CD4-positive, alpha-beta memory T cell (primary cell): Measurements from ENCODE around the gene FKBP11. TPM values are rescaled to one million over a fixed set of nuclear protein-coding genes. Genes with fewer than 3 reads are reported as not detected.

ENCODE experiments used
- CTCF ChIA-PET: fragments of 350-600 bp; sonication (Branson Sonifier 250); formaldehyde crosslinking; loops from one replicate; lab custom pipeline; 2021; ENCODE audit warnings: inconsistent platforms; ENCODE audit not compliant: partially characterized antibody; lab: Charles Lee
- POLR2A ChIA-PET: fragments of 350-600 bp; sonication (Branson Sonifier 250); formaldehyde crosslinking; loops from one replicate; lab custom pipeline; 2021; ENCODE audit not compliant: partially characterized antibody; lab: Charles Lee
- DNase-seq, 5 donors: peaks; one replicate each; pipeline versions ENCODE4 v3.0.0 to v3.0.0-alpha.2; 2020 to 2022; ENCODE audit warnings: mixed read lengths in 1 of 5
- H3K27ac ChIP-seq: one replicate; pipeline ENCODE4 v1.7.0; 2013; ENCODE audit warnings: low read depth, low read length
- H3K27me3 ChIP-seq: 2 replicates; pipeline ENCODE4 v1.7.0; 2013; ENCODE audit warnings: mild to moderate bottlenecking, low read length, moderate library complexity; ENCODE audit not compliant: insufficient read depth
- H3K36me3 ChIP-seq: 2 replicates; pipeline ENCODE4 v1.7.0; 2013; ENCODE audit warnings: mild to moderate bottlenecking, low read length, moderate library complexity; ENCODE audit not compliant: insufficient read depth
- H3K4me1 ChIP-seq: 2 replicates; pipeline ENCODE4 v1.7.0; 2013; ENCODE audit warnings: mild to moderate bottlenecking, low read length, moderate library complexity; ENCODE audit not compliant: insufficient read depth
- H3K4me3 ChIP-seq, 2 donors: one replicate each; pipeline ENCODE4 v1.7.0; 2013; ENCODE audit warnings: low read length in 2 of 2, mild to moderate bottlenecking in 1 of 2
- H3K9me3 ChIP-seq, 2 donors: one replicate each; pipeline ENCODE4 v1.7.0; 2013; ENCODE audit warnings: low read length in 2 of 2, control low read depth in 1 of 2; ENCODE audit not compliant: control insufficient read depth in 1 of 2
- H3K27ac Mint-ChIP-seq, 7 donors: one replicate each; pipeline ENCODE4 v1.8.0; 2020 to 2021; ENCODE audit warnings: mixed read lengths in 7 of 7, mild to moderate bottlenecking in 6 of 7, inconsistent platforms in 3 of 7, moderate library complexity in 3 of 7
- H3K27me3 Mint-ChIP-seq, 2 donors: one replicate each; pipeline ENCODE4 v1.8.0; 2020 to 2021; ENCODE audit warnings: mixed read lengths in 2 of 2
- H3K36me3 Mint-ChIP-seq, 2 donors: one replicate each; pipeline ENCODE4 v1.8.0; 2020 to 2021; ENCODE audit warnings: mixed read lengths in 2 of 2, inconsistent platforms in 1 of 2, mild to moderate bottlenecking in 1 of 2
- H3K4me1 Mint-ChIP-seq, 4 donors: one replicate each; pipeline ENCODE4 v1.8.0; 2020 to 2021; ENCODE audit warnings: mixed read lengths in 4 of 4, mild to moderate bottlenecking in 1 of 4
- H3K4me3 Mint-ChIP-seq, 8 donors: one replicate each; pipeline ENCODE4 v1.8.0; 2020 to 2021; ENCODE audit warnings: mixed read lengths in 8 of 8, mild to moderate bottlenecking in 7 of 8, moderate library complexity in 6 of 8, inconsistent platforms in 3 of 8
- H3K9me3 Mint-ChIP-seq, 8 donors: one replicate each; pipeline ENCODE4 v1.8.0; 2020 to 2021; ENCODE audit warnings: mixed read lengths in 8 of 8, mild to moderate bottlenecking in 5 of 8, inconsistent platforms in 3 of 8, moderate library complexity in 1 of 8
- intact Hi-C: fragments of 100-400 bp; cut with micrococcal nuclease; formaldehyde crosslinking; loops from one replicate; pipeline ENCODE4 v1.15.1; 2023
- polyA plus RNA-seq, 2 donors: library from polyadenylated mRNA; unstranded; fragments of 300-500 nt; fragmentation: Illumina TruSeq; gene quantifications; one replicate each; pipeline ENCODE4 v1.2.3, GENCODE V29; 2021
- total RNA-seq, 2 experiments: library from RNA; stranded (reverse); gene quantifications; one replicate each; pipeline ENCODE4 v1.2.3, GENCODE V29; 2021

FKBP11 gene
- total and polyA plus RNA-seq, 4 experiments from 2014 or later, result 77.7 to 238 (median 146) TPM

GRCh38 chr12:48890657-48891418 is 34.5 kb downstream of the FKBP11 start:
- H3K36me3 Mint-ChIP-seq, result no peaks in the 10 kb centered on the region
- Histone ChIP-seq H3K27me3 (peaks cover 11% of the 10 kb centered on the region), H3K27ac (no peak overlapping the region), H3K4me1 (peaks cover 9% of the 10 kb centered on the region), H3K9me3 (no peaks in the 10 kb centered on the region), H3K4me3 (no peak overlapping the region), H3K36me3 (no peaks in the 10 kb centered on the region)
- peaks cover 0 to 2% (median 0%) of the 10 kb centered on the region in 4 donors for H3K4me1 Mint-ChIP-seq
- H3K27ac Mint-ChIP-seq, result peak overlapping the region in 1 of 7 donors; percentile 6
- peaks cover 5 to 11% of the 10 kb centered on the region in 2 donors for H3K27me3 Mint-ChIP-seq
- no peaks in the 10 kb centered on the region for H3K9me3 Mint-ChIP-seq
- peak overlapping the region in 2 of 8 donors; percentile 38 to 56 for H3K4me3 Mint-ChIP-seq
- POLR2A ChIA-PET, result interaction anchor here (1.5 to 3.6 kb wide), 3 partner anchors 12 to 38 kb away, joined by 3 to 30 read pairs (median 10); partner anchors contain the start of genes DDX23 and RND1
- intact Hi-C loops, result loop anchor here (1.0 to 5.0 kb wide), 3 partner anchors 38 to 139 kb away; no protein-coding TSS in a partner anchor
- DNase-seq, result peak; percentile 62 to 72 (median 64)
- CTCF ChIA-PET, result interaction anchor here (0.7 to 9.8 kb wide), 37 partner anchors 8 to 194 kb away, joined by 3 to 247 read pairs (median 4); partner anchors contain the start of genes DDX23, RND1, WNT1 and WNT10B

- peaks cover 9% of the 10 kb centered on the region for H3K4me1 ChIP-seq
- Mint-ChIP-seq H3K27me3 (peaks cover 5 to 11% of the 10 kb centered on the region in 2 donors), H3K27ac (no peak overlapping the region), H3K4me3 (no peak overlapping the region), H3K36me3 (no peaks in the 10 kb centered on the region), H3K4me1 (peaks cover 0 to 2% (median 0%) of the 10 kb centered on the region in 4 donors), H3K9me3 (no peaks in the 10 kb centered on the region)
- peaks cover 11% of the 10 kb centered on the region for H3K27me3 ChIP-seq
- DNase-seq, result no peak
- no peak overlapping the region for H3K27ac ChIP-seq
- ChIA-PET POLR2A (interaction anchor here (1.5 to 3.6 kb wide), 3 partner anchors 13 to 37 kb away, joined by 3 to 30 read pairs (median 10); partner anchors contain the start of genes DDX23 and RND1), CTCF (interaction anchor here (0.8 to 9.8 kb wide), 22 partner anchors 9 to 108 kb away, joined by 3 to 247 read pairs (median 8); partner anchors contain the start of genes CACNB3, DDX23, RND1 and WNT1)
- H3K9me3 ChIP-seq, result no peaks in the 10 kb centered on the region
- H3K4me3 ChIP-seq, result no peak overlapping the region
- intact Hi-C loops, result loop anchor here (1.0 to 5.0 kb wide), 3 partner anchors 36 to 137 kb away; no protein-coding TSS in a partner anchor
- no peaks in the 10 kb centered on the region for H3K36me3 ChIP-seq
These were observed 35.6 kb downstream of the FKBP11 start for GRCh38 chr12:48889679-48890078.

GRCh38 chr12:48883305-48884161 is 41.8 kb downstream of the FKBP11 start:
- Histone ChIP-seq H3K9me3 (no peaks in the 10 kb centered on the region), H3K36me3 (no peaks in the 10 kb centered on the region), H3K4me1 (no peaks in the 10 kb centered on the region), H3K27me3 (no peaks in the 10 kb centered on the region), H3K4me3 (no peak overlapping the region), H3K27ac (no peak overlapping the region)
- Mint-ChIP-seq H3K36me3 (no peaks in the 10 kb centered on the region), H3K4me1 (no peaks in the 10 kb centered on the region), H3K27me3 (peaks cover 15 to 20% of the 10 kb centered on the region in 2 donors), H3K4me3 (peak overlapping the region in 1 of 8 donors; percentile 27), H3K27ac (no peak overlapping the region), H3K9me3 (peaks cover 0 to 1% (median 0%) of the 10 kb centered on the region in 8 donors)
- ChIA-PET CTCF (interaction anchor here (1.3 to 9.8 kb wide), 3 partner anchors 11 to 60 kb away, joined by 3 to 247 read pairs (median 5); partner anchors contain the start of gene DDX23), POLR2A (interaction anchor here (1.1 kb wide), 1 partner anchor 32 kb away, joined by 3 read pairs; no protein-coding TSS in a partner anchor)
- DNase-seq, result no peak
- intact Hi-C loops, result no loop called here

GRCh38 chr12:48882972-48883304 is 42.4 kb downstream of the FKBP11 start:
- no peaks in the 10 kb centered on the region for H3K9me3 ChIP-seq
- no peak overlapping the region for H3K4me3 ChIP-seq
- H3K27ac ChIP-seq, result no peak overlapping the region
- H3K36me3 ChIP-seq, result no peaks in the 10 kb centered on the region
- Mint-ChIP-seq H3K4me1 (no peaks in the 10 kb centered on the region), H3K27ac (no peak overlapping the region), H3K9me3 (peaks cover 0 to 1% (median 0%) of the 10 kb centered on the region in 8 donors), H3K27me3 (peaks cover 15 to 20% of the 10 kb centered on the region in 2 donors), H3K36me3 (no peaks in the 10 kb centered on the region), H3K4me3 (no peak overlapping the region)
- H3K4me1 ChIP-seq, result no peaks in the 10 kb centered on the region
- intact Hi-C loops, result no loop called here
- no peaks in the 10 kb centered on the region for H3K27me3 ChIP-seq
- ChIA-PET POLR2A (interaction anchor here (1.1 kb wide), 1 partner anchor 31 kb away, joined by 3 read pairs; no protein-coding TSS in a partner anchor), CTCF (interaction anchor here (9.8 kb wide), 1 partner anchor 27 kb away, joined by 247 read pairs; the partner anchor contains the start of gene DDX23)
- no peak for DNase-seq

- no peak for DNase-seq
- CTCF ChIA-PET, result interaction anchor here (2.6 kb wide), 1 partner anchor 8 kb away, joined by 12 read pairs; no protein-coding TSS in a partner anchor
- no peak overlapping the region for H3K27ac ChIP-seq
- no peaks in the 10 kb centered on the region for H3K9me3 ChIP-seq
- H3K27me3 ChIP-seq, result no peaks in the 10 kb centered on the region
- intact Hi-C loops, result no loop called here
- Mint-ChIP-seq H3K36me3 (no peaks in the 10 kb centered on the region), H3K9me3 (peaks cover 0 to 1% (median 0%) of the 10 kb centered on the region in 8 donors), H3K27ac (no peak overlapping the region), H3K4me1 (no peaks in the 10 kb centered on the region), H3K27me3 (peaks cover 15 to 20% of the 10 kb centered on the region in 2 donors), H3K4me3 (no peak overlapping the region)
- no peaks in the 10 kb centered on the region for H3K4me1 ChIP-seq
- H3K4me3 ChIP-seq, result no peak overlapping the region
- H3K36me3 ChIP-seq, result no peaks in the 10 kb centered on the region
- POLR2A ChIA-PET, result interaction anchor here (1.7 kb wide), 1 partner anchor 17 kb away, joined by 5 read pairs; the partner anchor contains the start of gene RND1
These were observed 43.0 kb downstream of the FKBP11 start for GRCh38 chr12:48882315-48882687.

GRCh38 chr12:48881686-48882314 is 43.5 kb downstream of the FKBP11 start:
- CTCF ChIA-PET, result interaction anchor here (0.7 to 2.6 kb wide), 2 partner anchors 9 to 28 kb away, joined by 3 to 12 read pairs; no protein-coding TSS in a partner anchor
- Histone ChIP-seq H3K4me1 (no peaks in the 10 kb centered on the region), H3K4me3 (no peak overlapping the region), H3K27me3 (no peaks in the 10 kb centered on the region), H3K36me3 (no peaks in the 10 kb centered on the region), H3K27ac (no peak overlapping the region), H3K9me3 (no peaks in the 10 kb centered on the region)
- H3K27ac Mint-ChIP-seq, result no peak overlapping the region
- no peaks in the 10 kb centered on the region for H3K36me3 Mint-ChIP-seq
- H3K9me3 Mint-ChIP-seq, result peaks cover 0 to 1% (median 0%) of the 10 kb centered on the region in 8 donors
- peaks cover 15 to 20% of the 10 kb centered on the region in 2 donors for H3K27me3 Mint-ChIP-seq
- POLR2A ChIA-PET, result interaction anchor here (1.7 kb wide), 1 partner anchor 17 kb away, joined by 5 read pairs; the partner anchor contains the start of gene RND1
- no peak overlapping the region for H3K4me3 Mint-ChIP-seq
- no peaks in the 10 kb centered on the region for H3K4me1 Mint-ChIP-seq
- intact Hi-C loops, result no loop called here
- no peak for DNase-seq
